Stimulated activated CD8-positive, alpha-beta memory T cell treated with anti-CD3 and anti-CD28 coated beads, Interleukin-2, amount 100 ng/mL, for 48 hours (primary cell): ENCODE measurements around the gene CCND3.
A peak's percentile ranks its signal among the peaks of the same experiment; 100 is the strongest.

ENCODE experiments used
- DNase-seq, 2 donors: peaks; one replicate each; pipeline ENCODE4 v3.0.0-alpha.2; 2020; ENCODE audit warnings: low read depth in 2 of 2

The CCND3 gene

GRCh38 chr6:41921712-41921998, 20.0 kb downstream of the CCND3 start:
- DNase-seq = no peak

GRCh38 chr6:41920921-41921711, 20.5 kb downstream of the CCND3 start, which contains the start of the genes BYSL and MED20:
BYSL (plus strand) TSS chr6:41921499; CDS start chr6:41921563, 64 bp downstream.
MED20 (minus strand) TSS chr6:41921139; CDS start chr6:41921018, 121 bp downstream.
- DNase-seq = peak; percentile 90 to 91

- no peak for DNase-seq
These were observed 24.1 kb downstream of the CCND3 start for GRCh38 chr6:41917528-41917927.

GRCh38 chr6:41914869-41915530, 26.6 kb downstream of the CCND3 start:
- no peak for DNase-seq

DNA sequence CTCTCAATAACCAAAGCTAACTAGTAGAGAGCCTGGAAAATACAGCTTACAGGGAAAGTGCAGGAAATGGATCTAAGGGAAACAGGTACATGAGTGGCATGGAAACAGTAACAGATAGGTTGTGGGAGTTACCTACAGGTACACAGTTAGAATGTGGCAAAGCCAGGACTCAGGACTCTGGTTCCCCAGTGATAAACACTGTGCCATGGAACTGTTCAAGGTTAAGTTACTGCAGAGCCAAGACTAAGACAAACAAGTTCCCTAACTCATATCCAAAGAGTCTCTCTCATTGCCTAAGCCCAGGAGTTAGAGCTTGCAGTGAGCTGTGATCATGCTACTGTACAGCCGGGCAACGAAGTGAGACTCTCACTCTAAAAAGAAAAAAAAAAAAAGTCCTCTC, 27.3 kb downstream of the CCND3 start:
- no peak for DNase-seq

DNA sequence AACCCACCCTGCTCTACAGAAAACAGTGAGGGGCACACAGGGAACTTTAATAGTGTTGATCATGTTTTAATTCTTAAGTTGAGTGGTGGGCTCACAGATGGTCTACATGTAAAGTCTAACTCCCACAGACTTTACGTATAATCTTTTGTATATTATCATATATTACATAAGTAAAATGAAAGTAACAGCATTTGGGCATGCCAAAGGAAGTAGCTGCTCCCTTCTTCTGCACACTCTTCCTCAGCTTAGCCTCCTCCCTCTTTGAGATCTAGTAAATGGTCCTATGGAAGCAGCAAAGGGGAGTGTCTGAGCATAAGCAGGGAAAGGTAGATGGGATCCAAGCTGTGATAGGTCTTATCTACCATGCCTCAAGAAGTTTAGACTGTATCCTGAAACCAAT, 31.9 kb downstream of the CCND3 start:
- no peak for DNase-seq

- peak in 1 of 2 donors; percentile 18 for DNase-seq
These were observed 39.6 kb downstream of the CCND3 start for GRCh38 chr6:41901882-41902519.

DNA sequence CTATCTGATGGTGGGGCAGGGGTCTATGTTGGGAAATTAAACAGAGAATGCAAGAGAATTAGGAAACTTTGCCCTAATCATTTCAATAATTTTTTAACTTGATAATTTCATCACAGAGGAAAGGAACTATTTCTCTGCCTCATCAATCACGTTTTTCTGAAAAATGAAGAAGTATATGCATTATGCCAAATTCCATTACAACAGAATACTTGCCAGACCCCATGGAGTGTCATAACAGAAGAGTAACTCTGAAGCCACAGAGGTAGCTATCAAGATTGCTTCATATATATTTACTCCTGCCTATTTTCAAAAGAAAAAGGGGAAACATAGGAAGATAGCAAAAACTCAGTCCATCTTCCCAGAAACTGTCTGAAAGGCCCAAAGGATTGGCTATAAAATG, 40.7 kb downstream of the CCND3 start:
- no peak for DNase-seq

DNA sequence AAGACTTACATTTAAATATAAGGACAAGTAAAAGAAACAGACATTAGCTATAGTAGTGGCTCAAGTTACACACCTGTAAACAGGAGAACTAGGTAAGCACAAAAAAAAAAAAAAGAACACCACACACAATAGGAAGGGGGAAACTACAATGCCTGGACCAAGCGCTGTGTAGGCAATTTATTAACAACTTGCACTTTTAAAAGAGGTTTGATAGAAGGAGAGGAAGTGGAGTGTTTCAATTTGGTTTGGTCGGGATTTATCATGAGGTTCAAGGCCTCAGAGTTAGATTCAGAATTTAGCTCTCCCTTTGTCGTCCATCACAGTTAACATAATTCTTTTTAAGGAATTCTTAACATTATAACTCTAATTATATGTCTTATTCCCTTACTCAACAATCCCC, 45.3 kb downstream of the CCND3 start:
- DNase-seq = no peak

DNA sequence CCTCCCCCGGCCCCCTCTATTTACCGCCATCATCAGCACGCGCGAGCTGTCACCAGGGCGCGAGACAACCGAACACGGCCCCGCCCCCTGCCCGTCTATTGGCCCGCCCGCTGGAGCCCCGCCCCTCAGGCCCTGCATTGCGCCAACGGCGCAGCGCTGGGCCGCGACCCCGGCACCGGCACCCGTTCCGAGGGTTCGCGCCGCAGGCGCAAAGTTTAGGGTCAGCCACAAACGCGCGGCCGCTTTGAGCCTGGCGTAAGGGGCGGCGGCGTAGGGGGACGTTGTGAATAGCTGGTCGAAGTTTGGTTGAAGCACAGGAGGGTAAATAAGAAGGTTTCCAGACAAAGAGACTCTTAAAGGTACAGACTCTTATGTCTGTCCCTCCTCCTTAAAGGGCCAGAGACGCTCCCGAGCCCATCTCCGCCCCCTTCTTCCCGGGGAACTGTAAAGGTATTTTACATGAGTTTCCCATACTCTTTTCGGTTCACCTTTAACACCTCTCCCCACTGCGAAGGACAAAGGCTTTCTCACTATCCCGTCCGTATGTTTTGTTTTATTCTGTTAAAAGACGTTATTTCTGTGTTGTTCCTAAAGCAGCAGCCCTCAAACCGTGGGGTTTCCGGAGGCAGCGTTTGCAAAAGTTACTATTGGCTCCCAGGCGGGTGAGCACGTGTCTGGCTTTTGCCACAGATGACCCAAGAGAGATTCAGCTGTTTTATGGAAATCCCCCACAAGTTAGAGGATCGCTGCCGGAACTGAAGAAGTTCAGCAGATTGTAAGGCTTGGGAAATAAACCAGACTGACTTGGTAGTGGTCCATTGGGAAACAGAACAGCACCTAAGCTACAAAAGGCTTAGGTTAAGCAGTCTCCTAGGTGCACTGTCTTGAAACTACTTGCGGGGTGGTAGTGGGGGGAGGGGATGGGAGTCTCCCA, 46.0 kb downstream of the CCND3 start, which contains the start of gene USP49:
USP49 (minus strand) TSS at position 76 of the 934 bp plus-strand sequence. CDS start 88,392 bp downstream, outside the sequence.
- DNase-seq = peak; percentile 91 to 92

DNA sequence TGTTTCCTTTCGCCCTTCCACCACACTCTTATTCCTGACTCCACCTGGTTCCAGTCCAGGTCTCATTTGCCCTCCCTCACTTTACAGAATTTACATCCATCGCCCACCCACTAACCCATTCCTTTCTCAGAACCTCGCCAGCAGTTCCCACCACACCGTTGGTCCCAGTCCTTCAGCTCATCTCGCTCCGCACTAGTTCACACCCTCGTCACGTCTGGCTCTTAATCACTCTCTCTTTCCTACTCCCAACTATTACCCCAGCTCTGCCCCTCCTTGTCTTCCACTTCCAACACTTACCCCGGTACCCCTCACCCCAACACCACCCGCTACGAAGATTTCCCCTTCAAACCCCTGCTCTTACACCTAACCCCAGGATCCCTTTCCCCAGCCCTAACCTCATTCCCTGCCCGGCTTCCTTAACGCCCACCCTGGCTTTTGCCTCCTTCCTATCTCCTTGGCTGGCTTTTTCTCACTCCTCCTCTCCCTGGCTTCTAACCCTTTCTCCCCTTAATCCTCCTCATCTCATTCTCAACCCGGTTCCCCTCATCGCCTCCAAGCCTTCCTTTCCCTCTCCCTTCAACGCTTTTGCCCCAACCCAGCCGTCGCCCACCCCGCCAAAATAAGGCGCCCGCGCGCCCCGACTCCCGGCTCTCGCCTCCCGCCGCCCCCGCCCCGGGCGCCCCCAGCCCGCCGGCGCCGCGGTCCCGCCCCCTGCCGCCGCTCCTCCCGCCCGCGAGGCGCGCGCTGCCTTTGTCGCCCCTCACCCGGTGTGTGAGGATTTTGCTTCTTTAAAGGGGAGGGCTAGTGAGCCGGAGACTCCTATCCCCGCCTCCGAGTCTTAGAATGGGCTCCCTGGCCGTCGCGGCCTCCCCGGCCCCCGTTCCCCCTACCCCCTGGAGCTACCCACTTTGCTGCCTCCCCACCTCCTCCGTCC, 47.0 kb downstream of the CCND3 start:
- peak in 1 of 2 donors; percentile 5 for DNase-seq

GRCh38 chr6:41892921-41893564, 48.6 kb downstream of the CCND3 start:
- DNase-seq = no peak

DNA sequence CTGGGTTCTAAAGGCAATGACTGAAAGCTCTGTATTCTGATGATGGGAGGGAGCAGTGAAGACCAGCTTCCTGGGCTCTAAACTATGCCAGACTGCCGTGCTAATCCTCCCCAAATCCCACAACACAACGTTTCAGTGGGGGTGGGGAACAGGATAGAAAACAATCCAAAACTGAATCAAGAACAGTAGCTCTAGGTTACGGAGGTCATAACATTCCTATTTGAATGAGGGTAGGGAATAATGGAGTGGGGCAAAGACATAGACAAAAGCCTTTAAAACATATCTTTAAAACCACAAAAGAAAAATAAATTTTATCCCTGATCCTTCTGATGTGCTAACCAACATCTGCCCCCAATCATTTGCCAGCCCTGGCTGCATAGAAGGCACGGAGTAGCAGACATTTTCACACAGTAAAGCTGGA, 54.3 kb downstream of the CCND3 start:
- DNase-seq = no peak

DNA sequence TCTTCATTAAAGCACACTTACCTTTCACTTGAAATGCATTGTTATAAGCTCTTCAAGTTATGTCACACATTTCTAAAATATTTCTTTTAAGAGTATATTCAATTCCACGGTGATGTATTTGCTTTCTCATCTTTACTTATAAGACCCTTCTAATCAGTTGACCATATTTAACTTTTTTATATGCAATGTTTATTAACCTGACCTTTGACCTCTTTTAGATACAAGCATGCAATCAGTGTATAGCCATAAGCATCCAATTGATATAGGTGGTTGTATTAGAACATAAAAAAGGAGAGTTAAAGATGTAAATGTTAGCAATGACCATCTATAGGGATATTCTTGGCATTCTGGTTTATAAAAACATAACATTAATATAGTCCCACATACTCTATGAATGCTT, 55.7 kb downstream of the CCND3 start:
- no peak for DNase-seq

GRCh38 chr6:41884957-41885356, 56.7 kb downstream of the CCND3 start:
- DNase-seq = no peak
